GM12878 (cell line): ENCODE results near the gene GALNT3. TPM values are rescaled to one million over a fixed set of nuclear protein-coding genes. Genes with fewer than 3 reads are reported as not detected.

Experiments used
- ATAC-seq: fragments of 200-7000 bp; cut with Tn5 transposase; 3 replicates; pipeline ENCODE4 v1.9.1; 2020; ENCODE audit warnings: mild to moderate bottlenecking, moderate library complexity
- BruUV-seq: library from RNA; stranded (reverse); fragments of 400-500 nt; replicated peaks from 2 replicates; lab custom pipeline; 2021; lab: Mats Ljungman, UMichigan
- CTCF ChIA-PET: fragments of 300-600 bp; sonication (Branson Sonifier 250); formaldehyde crosslinking; extraction: SDS; loops from one replicate; lab custom pipeline; 2021; ENCODE audit warnings: inconsistent platforms; lab: Yijun Ruan, JAX
- POLR2A ChIA-PET: fragments of 350-600 bp; formaldehyde crosslinking; extraction: SDS; loops from one replicate; lab custom pipeline; 2021; ENCODE audit warnings: inconsistent platforms; lab: Charles Lee
- RAD21 ChIA-PET: fragments of 300-600 bp; sonication (Branson Sonifier 250); formaldehyde crosslinking; loops from one replicate; lab custom pipeline; 2023; ENCODE audit warnings: antibody characterized with exemption; ENCODE audit not compliant: unreplicated experiment; lab: Charles Lee
- SMC1A ChIA-PET: fragments of 300-600 bp; sonication (Branson Sonifier 250); formaldehyde crosslinking; loops from one replicate; lab custom pipeline; 2023; ENCODE audit not compliant: unreplicated experiment, uncharacterized antibody; lab: Charles Lee
- DNase-seq: peaks from one replicate; pipeline ENCODE4 v3.0.0-alpha.2; 2011; ENCODE audit warnings: low read depth, low spot score
- FAIRE-seq: peaks from 3 replicates; lab custom pipeline; 2011; peaks lifted over from hg19 to GRCh38; lab: Jason Lieb, UNC
- H2AFZ ChIP-seq: 2 replicates; pipeline ENCODE4 v1.6.0; 2011; ENCODE audit warnings: low read depth, low read length, control low read depth; ENCODE audit not compliant: control insufficient read depth
- H3K27ac ChIP-seq: 2 replicates; pipeline ENCODE4 v1.5.1; 2011; ENCODE audit warnings: control low read depth; ENCODE audit not compliant: control insufficient read depth, insufficient read depth
- H3K27me3 ChIP-seq, 2 experiments: replicated peaks in 1 of 2; 2 replicates each; pipeline versions ENCODE4 v1.6.0 to v1.6.1; 2011; ENCODE audit warnings: low read length in 1 of 2; ENCODE audit not compliant: control insufficient read depth in 2 of 2, insufficient read depth in 2 of 2
- H3K36me3 ChIP-seq, 2 experiments: 2 replicates each; pipeline ENCODE4 v1.5.1; 2011; ENCODE audit warnings: low read length in 1 of 2; ENCODE audit not compliant: control insufficient read depth in 2 of 2, insufficient read depth in 2 of 2
- H3K4me1 ChIP-seq: 2 replicates; pipeline ENCODE4 v1.6.1; 2011; ENCODE audit warnings: mild to moderate bottlenecking, low read length, moderate library complexity, mixed read lengths; ENCODE audit not compliant: control insufficient read depth, insufficient read depth
- H3K4me2 ChIP-seq: 2 replicates; pipeline ENCODE4 v1.6.0; 2011; ENCODE audit warnings: control low read depth; ENCODE audit not compliant: control insufficient read depth, insufficient read depth
- H3K4me3 ChIP-seq: fragments of 200-600 bp; sonication (generic); 2 replicates; pipeline ENCODE4 v1.5.1; 2016
- H3K79me2 ChIP-seq: 2 replicates; pipeline ENCODE4 v1.6.0; 2011; ENCODE audit warnings: low read length; ENCODE audit not compliant: control insufficient read depth, insufficient read depth
- H3K9ac ChIP-seq: 2 replicates; pipeline ENCODE4 v1.8.0; 2011; ENCODE audit warnings: low read length, control low read depth, mixed read lengths; ENCODE audit not compliant: control insufficient read depth, insufficient read depth
- H3K9me3 ChIP-seq: replicated peaks from 3 replicates; pipeline ENCODE4 v1.5.1; 2011; ENCODE audit warnings: mild to moderate bottlenecking, low read length; ENCODE audit not compliant: control insufficient read depth, insufficient read depth
- H4K20me1 ChIP-seq: 2 replicates; pipeline ENCODE4 v1.6.0; 2011; ENCODE audit not compliant: control insufficient read depth, insufficient read depth
- ETV6 ChIP-seq, 2 experiments: fragments of 450-650 bp in 1 of 2; IDR thresholded peaks in 1 of 2; conservative IDR thresholded peaks in 1 of 2; 2 replicates each; pipeline ENCODE4 v1.6.1; 2014; ENCODE audit warnings: antibody characterized with exemption in 1 of 2, borderline replicate concordance in 1 of 2, low read depth in 1 of 2, mild to moderate bottlenecking in 1 of 2, moderate library complexity in 1 of 2
- GATAD2B ChIP-seq: fragments of 450-650 bp; conservative IDR thresholded peaks from 2 replicates; pipeline ENCODE4 v1.6.1; 2017; ENCODE audit warnings: low read depth, mild to moderate bottlenecking, moderate library complexity
- NFYB ChIP-seq: IDR thresholded peaks from 2 replicates; pipeline ENCODE4 v1.6.1; 2011; ENCODE audit warnings: low read depth, mild to moderate bottlenecking, low read length, improper control_type of control experiment, moderate library complexity; ENCODE audit not compliant: insufficient read depth
- SMAD1 ChIP-seq: fragments of 450-650 bp; IDR thresholded peaks from 2 replicates; pipeline ENCODE4 v1.6.1; 2018; ENCODE audit warnings: mild to moderate bottlenecking, low read depth; ENCODE audit not compliant: partially characterized antibody
- SP1 ChIP-seq: IDR thresholded peaks from one replicate; pipeline ENCODE4 v1.6.1; 2011; ENCODE audit warnings: low read depth, low read length
- ZZZ3 ChIP-seq: IDR thresholded peaks from 2 replicates; pipeline ENCODE4 v1.6.1; 2011; ENCODE audit warnings: low read depth; ENCODE audit not compliant: control insufficient read depth, insufficient read length
- WGBS: methylation state at CpG from one replicate; pipeline ENCODE4 v1.1.6; 2016; ENCODE audit warnings: low lambda C conversion rate; ENCODE audit not compliant: insufficient replicate concordance, insufficient coverage; ENCODE audit errors: missing lambda C conversion rate; 5-methylcytosine and 5-hydroxymethylcytosine counted together
- in situ Hi-C: fragments of 300-500 bp; cut with MboI; formaldehyde crosslinking; loops from 9 replicates; pipeline ENCODE4 v1.14.3; 2018; ENCODE audit warnings: mixed read lengths
- intact Hi-C: fragments of 100-400 bp; cut with micrococcal nuclease; formaldehyde crosslinking; loops from one replicate; pipeline ENCODE4 v1.14.2; 2022; ENCODE audit not compliant: unreplicated experiment
- polyA plus RNA-seq, 11 experiments: library from polyadenylated mRNA; depleted of rRNA in 4 of 11; unstranded in 6 of 11; stranded (reverse) in 5 of 11; fragments of >200 nt; fragmentation: Nextera tagmentation in 4 of 11; fragmentation: Illumina TruSeq in 1 of 11; extraction: Ambion mirVana in 4 of 11; extraction: Trizol in 1 of 11; gene quantifications; 1 replicate in 1 of 11; 2 replicates in 10 of 11; pipeline versions ENCODE4 v1.2.1 to v1.2.3, GENCODE V29; 2011 to 2016; ENCODE audit warnings: inconsistent platforms in 2 of 11, missing spikeins in 2 of 11, low read depth in 1 of 11
- total RNA-seq, 4 experiments: library from RNA; depleted of rRNA in 3 of 4; stranded (reverse); fragments of >200 nt in 3 of 4; fragmentation: Illumina TruSeq in 1 of 4; extraction: Trizol in 1 of 4; gene quantifications; 2 replicates each; pipeline versions ENCODE4 v1.2.1 to v1.2.3, GENCODE V29; 2013 to 2021
- TF ChIP-seq, protein P1 (sequence below): fragments of 450-650 bp; formaldehyde crosslinking; IDR thresholded peaks from 2 replicates; pipeline ENCODE4 v1.4.0; 2020; ENCODE audit warnings: mild to moderate bottlenecking, moderate library complexity

Gene GALNT3
- total and polyA plus RNA-seq, 10 of the 15 experiments (the other 5 are each of a cell fraction or from before 2014, with no cell fraction given) = 0.53 to 3.7 (median 1.1) TPM

DNA sequence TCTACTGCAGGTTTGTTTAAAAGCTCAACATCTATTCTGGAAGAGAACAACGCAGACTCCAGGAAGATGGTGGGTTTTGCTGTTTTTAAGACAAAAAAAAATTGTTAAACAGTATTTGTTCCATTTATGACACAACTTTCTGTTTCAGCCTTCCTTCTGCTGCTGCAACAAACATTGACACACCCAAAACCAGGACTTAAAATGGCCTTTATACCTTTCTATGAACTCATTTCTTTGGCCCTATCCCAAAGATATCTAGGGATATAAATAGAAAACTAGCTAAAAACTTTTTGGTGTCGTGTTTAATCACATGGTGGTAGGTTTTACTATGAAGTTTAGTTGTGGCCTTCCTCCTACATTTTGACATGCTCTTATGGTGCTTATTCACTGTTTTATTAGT lies 964 bp upstream of the GALNT3 start:
- Histone ChIP-seq H2AFZ (peak overlapping the region; percentile 81), H3K4me2 (peak overlapping the region; percentile 96), H3K9me3 (no peaks in the 10 kb centered on the region), H3K9ac (no peak overlapping the region), H3K79me2 (no peaks in the 10 kb centered on the region), H3K4me3 (peak overlapping the region; percentile 71; the same call in 1 of the 2 replicates), H3K27me3 (peaks cover 0 to 13% of the 10 kb centered on the region in 2 experiments; a peak in 3 of 4 replicates), H3K4me1 (peaks cover 6% of the 10 kb centered on the region), H3K36me3 (no peaks in the 10 kb centered on the region), H3K27ac (no peak overlapping the region), H4K20me1 (no peaks in the 10 kb centered on the region)
- SMC1A ChIA-PET = interaction anchor here (0.7 to 1.7 kb wide), 6 partner anchors 17 to 345 kb away, joined by 3 to 5 read pairs (median 3); no protein-coding TSS in a partner anchor
- DNase-seq = no peak
- POLR2A ChIA-PET = no interaction called here
- RAD21 ChIA-PET = interaction anchor here (0.9 to 1.7 kb wide), 2 partner anchors 79 to 346 kb away, joined by 3 to 6 read pairs; no protein-coding TSS in a partner anchor
- ATAC-seq = peak; percentile 22
- FAIRE-seq = no peak
- in situ Hi-C loops (no loop called here), intact Hi-C loops (no loop called here)
- TF ChIP-seq, protein P1, sequence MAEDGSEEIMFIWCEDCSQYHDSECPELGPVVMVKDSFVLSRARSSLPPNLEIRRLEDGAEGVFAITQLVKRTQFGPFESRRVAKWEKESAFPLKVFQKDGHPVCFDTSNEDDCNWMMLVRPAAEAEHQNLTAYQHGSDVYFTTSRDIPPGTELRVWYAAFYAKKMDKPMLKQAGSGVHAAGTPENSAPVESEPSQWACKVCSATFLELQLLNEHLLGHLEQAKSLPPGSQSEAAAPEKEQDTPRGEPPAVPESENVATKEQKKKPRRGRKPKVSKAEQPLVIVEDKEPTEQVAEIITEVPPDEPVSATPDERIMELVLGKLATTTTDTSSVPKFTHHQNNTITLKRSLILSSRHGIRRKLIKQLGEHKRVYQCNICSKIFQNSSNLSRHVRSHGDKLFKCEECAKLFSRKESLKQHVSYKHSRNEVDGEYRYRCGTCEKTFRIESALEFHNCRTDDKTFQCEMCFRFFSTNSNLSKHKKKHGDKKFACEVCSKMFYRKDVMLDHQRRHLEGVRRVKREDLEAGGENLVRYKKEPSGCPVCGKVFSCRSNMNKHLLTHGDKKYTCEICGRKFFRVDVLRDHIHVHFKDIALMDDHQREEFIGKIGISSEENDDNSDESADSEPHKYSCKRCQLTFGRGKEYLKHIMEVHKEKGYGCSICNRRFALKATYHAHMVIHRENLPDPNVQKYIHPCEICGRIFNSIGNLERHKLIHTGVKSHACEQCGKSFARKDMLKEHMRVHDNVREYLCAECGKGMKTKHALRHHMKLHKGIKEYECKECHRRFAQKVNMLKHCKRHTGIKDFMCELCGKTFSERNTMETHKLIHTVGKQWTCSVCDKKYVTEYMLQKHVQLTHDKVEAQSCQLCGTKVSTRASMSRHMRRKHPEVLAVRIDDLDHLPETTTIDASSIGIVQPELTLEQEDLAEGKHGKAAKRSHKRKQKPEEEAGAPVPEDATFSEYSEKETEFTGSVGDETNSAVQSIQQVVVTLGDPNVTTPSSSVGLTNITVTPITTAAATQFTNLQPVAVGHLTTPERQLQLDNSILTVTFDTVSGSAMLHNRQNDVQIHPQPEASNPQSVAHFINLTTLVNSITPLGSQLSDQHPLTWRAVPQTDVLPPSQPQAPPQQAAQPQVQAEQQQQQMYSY (CRISPR knock-in tag) = no peak
- TF ChIP-seq SP1 = no peak
- no peak for TF ChIP-seq NFYB
- TF ChIP-seq ZZZ3 = no peak
- no peak for TF ChIP-seq SMAD1
- no peak for TF ChIP-seq GATAD2B
- no peak for TF ChIP-seq ETV6 (conservative IDR thresholded peaks at IDR 0.05 in 1 of 2, IDR thresholded peaks at IDR 0.05 in 1 of 2; ENCODE audit: borderline replicate concordance in 1 of 2, low read depth in 1 of 2)
- 0% methylated on average over 2 of the region's 2 CpGs for WGBS
- BruUV-seq = no TSS peak
- CTCF ChIA-PET = interaction anchor here (1.0 to 1.2 kb wide), 3 partner anchors 76 to 262 kb away, joined by 3 to 4 read pairs (median 4); no protein-coding TSS in a partner anchor
